ENCODE data around the gene MED29.

The MED29 gene

GRCh38 chr19:39412100-39412866 lies 21.1 kb downstream of the MED29 start, which contains the start of gene PLEKHG2:
Gene PLEKHG2, plus strand, starts transcription at chr19:39412669. Its CDS starts 1,418 bp downstream, at chr19:39414087.
- FAIRE-seq, result peak; percentile 97

GRCh38 chr19:39412867-39413271 lies 21.7 kb downstream of the MED29 start:
- no peak for FAIRE-seq

GRCh38 chr19:39413272-39413910 lies 22.2 kb downstream of the MED29 start:
- no peak for FAIRE-seq

GRCh38 chr19:39413911-39414608 lies 22.9 kb downstream of the MED29 start:
- FAIRE-seq, result no peak

GRCh38 chr19:39415111-39416046 lies 24.2 kb downstream of the MED29 start:
- FAIRE-seq, result no peak

GRCh38 chr19:39416152-39417120 lies 25.3 kb downstream of the MED29 start:
- no peak for FAIRE-seq

GRCh38 chr19:39417463-39418181 lies 26.4 kb downstream of the MED29 start:
- FAIRE-seq, result no peak

GRCh38 chr19:39419003-39419402 lies 27.8 kb downstream of the MED29 start:
- no peak for FAIRE-seq

GRCh38 chr19:39420769-39421168 lies 29.6 kb downstream of the MED29 start:
- no peak for FAIRE-seq

GRCh38 chr19:39422020-39422419 lies 30.8 kb downstream of the MED29 start:
- FAIRE-seq, result no peak

- no peak for FAIRE-seq
Observed at GRCh38 chr19:39423258-39424086, 32.3 kb downstream of the MED29 start.

GRCh38 chr19:39424934-39425333 lies 33.8 kb downstream of the MED29 start:
- FAIRE-seq, result no peak

- no peak for FAIRE-seq
Observed at GRCh38 chr19:39425744-39426143, 34.6 kb downstream of the MED29 start.

- FAIRE-seq, result no peak
Observed at GRCh38 chr19:39426170-39426569, 35.0 kb downstream of the MED29 start.

- no peak for FAIRE-seq
Observed at GRCh38 chr19:39427707-39428106, 36.5 kb downstream of the MED29 start.

- no peak for FAIRE-seq
Observed at GRCh38 chr19:39428283-39429112, 37.3 kb downstream of the MED29 start.

- peak; percentile 41 for FAIRE-seq
Observed at GRCh38 chr19:39430675-39431593, 39.8 kb downstream of the MED29 start.

- no peak for FAIRE-seq
Observed at GRCh38 chr19:39432677-39433025, 41.5 kb downstream of the MED29 start.

Measured in TTC549 (cell line).